LNCAP (cell line): ENCODE results near the gene ZCCHC3.

Experiments
- CTCF ChIP-seq: fragments of 450-650 bp; IDR thresholded peaks from 2 replicates; pipeline ENCODE4 v1.5.1; 2017; ENCODE audit warnings: mild to moderate bottlenecking

The ZCCHC3 gene

GRCh38 chr20:275791-276190 is 21.6 kb upstream of the ZCCHC3 start:
- TF ChIP-seq CTCF: no peak

GRCh38 chr20:276620-277495 is 20.5 kb upstream of the ZCCHC3 start:
- no peak for TF ChIP-seq CTCF

GRCh38 chr20:277496-277781 is 19.9 kb upstream of the ZCCHC3 start:
- TF ChIP-seq CTCF: no peak

- TF ChIP-seq CTCF: no peak
These were observed 19.2 kb upstream of the ZCCHC3 start for GRCh38 chr20:278181-278580.

- TF ChIP-seq CTCF: no peak
These were observed 18.5 kb upstream of the ZCCHC3 start for GRCh38 chr20:278607-279571.

- no peak for TF ChIP-seq CTCF
These were observed 13.2 kb upstream of the ZCCHC3 start for GRCh38 chr20:284172-284571.

GRCh38 chr20:286508-286907 is 10.9 kb upstream of the ZCCHC3 start:
- TF ChIP-seq CTCF: no peak
